GM23248 (cell line): ENCODE data around the gene SPEN.

Experiments used
- EZH2 ChIP-seq: fragments of 200-600 bp; sonication (generic); IDR thresholded peaks from 2 replicates; pipeline ENCODE4 v1.6.1; 2018; ENCODE audit warnings: antibody characterized with exemption, mild to moderate bottlenecking; ENCODE audit not compliant: insufficient read depth, poor library complexity, severe bottlenecking
- EZH2phosphoT487 ChIP-seq: fragments of 200-600 bp; sonication (generic); IDR thresholded peaks from 2 replicates; pipeline ENCODE4 v1.6.1; 2018; ENCODE audit warnings: antibody characterized with exemption, moderate library complexity, mild to moderate bottlenecking, low read depth; ENCODE audit not compliant: insufficient read depth

GRCh38 chr1:15799004-15799867 lies 48.3 kb upstream of the SPEN start:
- TF ChIP-seq EZH2, result no peak
- TF ChIP-seq EZH2phosphoT487, result no peak
